BJ (cell line): ENCODE data around the gene SCAMP1. TPM values are rescaled to one million over a fixed set of nuclear protein-coding genes. Genes with fewer than 3 reads are reported as not detected.
"Not testable (repeated sequence)": the region's sequence is repeated elsewhere in the genome, so short reads cannot be mapped to it uniquely, and the experiment has no call there.

ENCODE experiments used
- CTCF ChIA-PET: fragments of 350-600 bp; formaldehyde crosslinking; extraction: SDS; loops from one replicate; lab custom pipeline; 2021; ENCODE audit warnings: antibody characterized with exemption, inconsistent platforms; lab: Yijun Ruan, JAX
- POLR2A ChIA-PET: fragments of 300-600 bp; sonication (Branson Sonifier 250); formaldehyde crosslinking; extraction: SDS; loops from one replicate; lab custom pipeline; 2021; ENCODE audit warnings: antibody characterized with exemption; lab: Charles Lee
- DNase-seq: peaks from one replicate; pipeline ENCODE4 v3.0.0-alpha.2; 2011; ENCODE audit warnings: low read depth
- H3K27me3 ChIP-seq: 2 replicates; pipeline ENCODE4 v1.6.0; 2011; ENCODE audit warnings: low read length; ENCODE audit not compliant: control insufficient read depth, insufficient read depth
- H3K36me3 ChIP-seq: 2 replicates; pipeline ENCODE4 v1.5.1; 2011; ENCODE audit warnings: low read length; ENCODE audit not compliant: control insufficient read depth, insufficient read depth
- H3K4me3 ChIP-seq: 2 replicates; pipeline ENCODE4 v1.5.1; 2011; ENCODE audit warnings: low read depth, mild to moderate bottlenecking, control low read depth, low read length
- CTCF ChIP-seq: IDR thresholded peaks from 2 replicates; pipeline ENCODE4 v1.5.1; 2011; ENCODE audit warnings: low read depth, mild to moderate bottlenecking, control low read depth, inconsistent platforms, low read length, moderate library complexity; ENCODE audit not compliant: insufficient read depth
- polyA plus RNA-seq: library from polyadenylated mRNA; depleted of rRNA; stranded (reverse); fragments of >200 nt; gene quantifications from 2 replicates; pipeline ENCODE4 v1.2.3, GENCODE V29; 2011

The SCAMP1 gene
- polyA plus RNA-seq, 1 experiment = 26.6 TPM

GRCh38 chr5:78353520-78353919 is 6.9 kb upstream of the SCAMP1 start:
- H3K36me3 ChIP-seq = peaks cover 1% of the 10 kb centered on the region; the same call in 1 of the 2 replicates
- DNase-seq = no peak
- peaks cover 2% of the 10 kb centered on the region; the same call in 1 of the 2 replicates for H3K27me3 ChIP-seq
- no peak for TF ChIP-seq CTCF
- CTCF ChIA-PET = no interaction called here
- no peak overlapping the region for H3K4me3 ChIP-seq
- POLR2A ChIA-PET = no interaction called here

- ChIA-PET CTCF (no interaction called here), POLR2A (no interaction called here)
- DNase-seq = no peak
- TF ChIP-seq CTCF = no peak
- no peak overlapping the region for H3K4me3 ChIP-seq
- H3K36me3 ChIP-seq = peaks cover 1% of the 10 kb centered on the region; the same call in 1 of the 2 replicates
- H3K27me3 ChIP-seq = peaks cover 2% of the 10 kb centered on the region; the same call in 1 of the 2 replicates
Measured at GRCh38 chr5:78354066-78354670, 6.2 kb upstream of the SCAMP1 start.

GRCh38 chr5:78355561-78355960 is 4.9 kb upstream of the SCAMP1 start:
- Histone ChIP-seq H3K4me3 (no peak overlapping the region), H3K27me3 (no peaks in the 10 kb centered on the region), H3K36me3 (peaks cover 1% of the 10 kb centered on the region; the same call in 1 of the 2 replicates)
- DNase-seq = no peak
- CTCF ChIA-PET = no interaction called here
- POLR2A ChIA-PET = no interaction called here
- TF ChIP-seq CTCF = no peak

- POLR2A ChIA-PET, DNase-seq, H3K36me3 ChIP-seq, H3K27me3 ChIP-seq: not testable (repeated sequence)
- peak overlapping the region; percentile 96 for H3K4me3 ChIP-seq
- CTCF ChIA-PET = interaction anchor here (0.6 kb wide), 1 partner anchor 22 kb away, joined by 5 read pairs; no protein-coding TSS in a partner anchor
Measured at GRCh38 chr5:78359455-78359830, 974 bp upstream of the SCAMP1 start.

- Histone ChIP-seq H3K4me3 (peak overlapping the region; percentile 96), H3K36me3 (peaks cover 1% of the 10 kb centered on the region; the same call in 1 of the 2 replicates), H3K27me3 (no peaks in the 10 kb centered on the region)
- ChIA-PET POLR2A (interaction anchor here (0.8 kb wide), 1 partner anchor 66 kb away, joined by 4 read pairs; the partner anchor contains the start of gene AP3B1), CTCF (interaction anchor here (0.6 to 1.2 kb wide), 5 partner anchors 11 to 111 kb away, joined by 3 read pairs; no protein-coding TSS in a partner anchor)
- DNase-seq = no peak
- TF ChIP-seq CTCF = no peak
Measured at GRCh38 chr5:78360674-78360923, 182 bp downstream of the SCAMP1 start.
